ENCODE data around the gene IVD. TPM values are rescaled to one million over a fixed set of nuclear protein-coding genes. Genes with fewer than 3 reads are reported as not detected.

The IVD gene
- total RNA-seq, 1 experiment from 2014 or later = 51.8 TPM

DNA sequence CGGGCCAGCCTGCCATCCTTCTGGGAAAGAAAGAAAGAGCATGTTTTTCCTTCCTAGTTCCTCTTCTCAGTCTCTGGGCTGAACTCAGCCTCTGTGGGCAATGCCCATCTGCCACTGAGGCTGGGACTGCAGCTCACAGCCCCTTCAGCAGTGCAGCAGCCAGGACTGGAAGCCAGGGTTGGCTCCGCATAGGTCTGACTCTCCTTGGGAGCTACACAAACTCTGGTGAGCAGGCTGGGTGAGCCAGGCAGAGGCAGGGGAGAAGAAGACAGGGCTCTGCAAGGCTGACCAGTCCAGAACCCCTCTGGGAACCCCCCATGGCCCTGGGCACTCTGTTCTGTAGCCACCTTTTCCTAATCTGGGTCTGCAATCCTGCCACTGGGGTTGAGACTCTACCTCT, 44.0 kb upstream of the IVD start:
- no peak for DNase-seq (ENCODE audit: low spot score)
- H3K36me3 ChIP-seq (ENCODE audit: insufficient read depth, low read length, poor library complexity, severe bottlenecking) = no peaks in the 10 kb centered on the region
- intact Hi-C loops (cut with micrococcal nuclease; ENCODE audit: unreplicated experiment) = no loop called here
- no peaks in the 10 kb centered on the region for H3K27me3 ChIP-seq (replicated peaks; ENCODE audit: insufficient read depth, low read depth, low read length, poor library complexity)
- no peaks in the 10 kb centered on the region for H3K9me3 ChIP-seq (ENCODE audit: low read depth, low read length, poor library complexity, severe bottlenecking)
- H3K4me1 ChIP-seq (ENCODE audit: insufficient read depth, low read length, poor library complexity, severe bottlenecking) = peaks cover 11% of the 10 kb centered on the region
- TF ChIP-seq CTCF (conservative IDR thresholded peaks at IDR 0.05; ENCODE audit: low read depth, low read length) (no peak), EZH2 (IDR thresholded peaks at IDR 0.05; ENCODE audit: borderline replicate concordance, low read depth, low read length, poor library complexity, severe bottlenecking) (no peak)
- ChIA-PET POLR2A (ENCODE audit: low non-redundant PET) (no interaction called here), CTCF (no interaction called here)
- H3K4me3 ChIP-seq (ENCODE audit: low read depth, low read length, poor library complexity, severe bottlenecking) = no peak overlapping the region
- no TSS peak for BruUV-seq (replicated peaks)
- H3K27ac ChIP-seq (ENCODE audit: low read depth, low read length, poor library complexity, severe bottlenecking) = no peak overlapping the region

DNA sequence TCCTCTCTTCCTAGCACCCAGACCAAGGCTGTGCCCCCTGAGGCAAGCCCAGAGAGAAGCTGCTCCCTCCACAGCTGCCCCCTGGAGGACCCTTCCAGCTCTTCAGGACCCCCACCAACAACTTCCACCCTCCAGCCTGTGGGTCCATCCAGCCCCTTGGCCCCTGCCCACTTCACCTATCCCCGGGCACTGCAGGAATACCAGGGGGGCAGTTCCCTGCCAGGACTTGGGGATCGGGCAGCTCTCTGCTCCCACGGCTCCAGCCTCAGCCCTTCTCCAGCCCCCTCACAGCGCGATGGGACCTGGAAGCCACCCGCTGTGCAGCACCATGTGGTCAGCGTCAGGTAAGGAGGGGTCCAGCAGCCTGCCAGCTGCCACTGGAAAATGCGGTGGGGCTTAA, 42.0 kb upstream of the IVD start:
- BruUV-seq (replicated peaks) = no TSS peak
- ChIA-PET CTCF (no interaction called here), POLR2A (ENCODE audit: low non-redundant PET) (no interaction called here)
- no peak for DNase-seq (ENCODE audit: low spot score)
- no peaks in the 10 kb centered on the region for H3K27me3 ChIP-seq (replicated peaks; ENCODE audit: insufficient read depth, low read depth, low read length, poor library complexity)
- intact Hi-C loops (cut with micrococcal nuclease; ENCODE audit: unreplicated experiment) = no loop called here
- H3K4me3 ChIP-seq (ENCODE audit: low read depth, low read length, poor library complexity, severe bottlenecking) = no peak overlapping the region
- H3K36me3 ChIP-seq (ENCODE audit: insufficient read depth, low read length, poor library complexity, severe bottlenecking) = no peaks in the 10 kb centered on the region
- H3K4me1 ChIP-seq (ENCODE audit: insufficient read depth, low read length, poor library complexity, severe bottlenecking) = peaks cover 13% of the 10 kb centered on the region
- TF ChIP-seq CTCF (conservative IDR thresholded peaks at IDR 0.05; ENCODE audit: low read depth, low read length) (no peak), EZH2 (IDR thresholded peaks at IDR 0.05; ENCODE audit: borderline replicate concordance, low read depth, low read length, poor library complexity, severe bottlenecking) (no peak)
- no peak overlapping the region for H3K27ac ChIP-seq (ENCODE audit: low read depth, low read length, poor library complexity, severe bottlenecking)
- H3K9me3 ChIP-seq (ENCODE audit: low read depth, low read length, poor library complexity, severe bottlenecking) = no peaks in the 10 kb centered on the region

DNA sequence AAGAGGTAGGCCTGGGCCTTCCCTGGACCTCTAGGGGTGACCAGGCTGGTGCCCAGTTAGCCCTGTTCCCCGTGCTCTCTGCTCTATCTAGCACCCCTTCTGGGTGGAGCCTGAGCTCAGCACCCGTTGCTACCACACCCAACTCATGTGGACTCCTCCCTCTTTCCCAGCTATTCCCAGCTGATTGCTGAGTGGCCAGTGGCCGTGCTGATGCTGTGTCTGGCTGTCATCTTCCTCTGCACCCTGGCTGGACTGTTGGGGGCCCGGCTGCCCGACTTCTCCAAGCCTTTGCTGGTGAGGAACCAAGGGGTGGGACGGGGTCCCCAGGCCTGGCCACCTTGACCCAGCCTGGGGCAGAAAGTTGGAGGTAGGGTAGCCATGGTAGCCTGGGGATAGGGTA, 41.3 kb upstream of the IVD start:
- TF ChIP-seq EZH2 (IDR thresholded peaks at IDR 0.05; ENCODE audit: borderline replicate concordance, low read depth, low read length, poor library complexity, severe bottlenecking) = no peak
- TF ChIP-seq CTCF (conservative IDR thresholded peaks at IDR 0.05; ENCODE audit: low read depth, low read length) = no peak
- ChIA-PET POLR2A (ENCODE audit: low non-redundant PET) (interaction anchor here (1.2 kb wide), 1 partner anchor 41 kb away, joined by 4 read pairs; no protein-coding TSS in a partner anchor), CTCF (no interaction called here)
- no peak for DNase-seq (ENCODE audit: low spot score)
- H3K27ac ChIP-seq (ENCODE audit: low read depth, low read length, poor library complexity, severe bottlenecking) = no peak overlapping the region
- no peaks in the 10 kb centered on the region for H3K36me3 ChIP-seq (ENCODE audit: insufficient read depth, low read length, poor library complexity, severe bottlenecking)
- intact Hi-C loops (cut with micrococcal nuclease; ENCODE audit: unreplicated experiment) = no loop called here
- H3K27me3 ChIP-seq (replicated peaks; ENCODE audit: insufficient read depth, low read depth, low read length, poor library complexity) = no peaks in the 10 kb centered on the region
- H3K9me3 ChIP-seq (ENCODE audit: low read depth, low read length, poor library complexity, severe bottlenecking) = no peaks in the 10 kb centered on the region
- H3K4me3 ChIP-seq (ENCODE audit: low read depth, low read length, poor library complexity, severe bottlenecking) = no peak overlapping the region
- no TSS peak for BruUV-seq (replicated peaks)
- H3K4me1 ChIP-seq (ENCODE audit: insufficient read depth, low read length, poor library complexity, severe bottlenecking) = peaks cover 9% of the 10 kb centered on the region
